MM.1S (cell line): ENCODE measurements around the gene SH2B2.

ENCODE experiments used
- DNase-seq: peaks from one replicate; pipeline ENCODE4 v3.0.0-alpha.2; 2015
- H2AFZ ChIP-seq: fragments of 300-600 bp; sonication (generic); 2 replicates; pipeline ENCODE4 v1.6.0; 2016; ENCODE audit warnings: antibody characterized with exemption, low read length
- H3F3A ChIP-seq: fragments of 300-600 bp; sonication (generic); 2 replicates; pipeline ENCODE4 v1.6.1; 2016; ENCODE audit warnings: mild to moderate bottlenecking, antibody characterized with exemption, low read length, moderate library complexity, mixed read lengths; ENCODE audit not compliant: insufficient read depth
- H3K27ac ChIP-seq: fragments of 300-600 bp; sonication (generic); 2 replicates; pipeline ENCODE4 v1.5.1; 2016; ENCODE audit warnings: mild to moderate bottlenecking, low read length
- H3K27me3 ChIP-seq: fragments of 300-600 bp; sonication (generic); replicated peaks from 2 replicates; pipeline ENCODE4 v1.6.0; 2016; ENCODE audit warnings: low read length; ENCODE audit not compliant: insufficient read depth
- H3K36me3 ChIP-seq: fragments of 300-600 bp; sonication (generic); replicated peaks from 2 replicates; pipeline ENCODE4 v1.6.1; 2016; ENCODE audit warnings: mild to moderate bottlenecking, low read length, mixed read lengths; ENCODE audit not compliant: insufficient read depth
- H3K4me1 ChIP-seq: fragments of 300-600 bp; sonication (generic); 2 replicates; pipeline ENCODE4 v1.6.1; 2016; ENCODE audit warnings: low read length, mixed read lengths
- H3K4me2 ChIP-seq: fragments of 300-600 bp; sonication (generic); 2 replicates; pipeline ENCODE4 v1.6.0; 2016; ENCODE audit warnings: low read depth, low read length
- H3K4me3 ChIP-seq: fragments of 300-600 bp; sonication (generic); 2 replicates; pipeline ENCODE4 v1.5.1; 2016; ENCODE audit warnings: low read length, mixed read lengths
- H3K79me2 ChIP-seq: fragments of 300-600 bp; sonication (generic); 2 replicates; pipeline ENCODE4 v1.6.1; 2016; ENCODE audit warnings: mixed run types, low read length, mixed read lengths
- H3K9ac ChIP-seq: fragments of 300-600 bp; sonication (generic); 2 replicates; pipeline ENCODE4 v1.6.1; 2016; ENCODE audit warnings: low read length, mixed read lengths
- H3K9me2 ChIP-seq: fragments of 300-600 bp; sonication (generic); replicated peaks from 2 replicates; pipeline ENCODE4 v1.6.1; 2016; ENCODE audit warnings: mild to moderate bottlenecking, low read length, mixed read lengths; ENCODE audit not compliant: insufficient read depth
- H3K9me3 ChIP-seq: fragments of 300-600 bp; sonication (generic); replicated peaks from 2 replicates; pipeline ENCODE4 v1.6.1; 2016; ENCODE audit warnings: mild to moderate bottlenecking, low read length, mixed read lengths; ENCODE audit not compliant: insufficient read depth
- H4K20me1 ChIP-seq: fragments of 300-600 bp; sonication (generic); 2 replicates; pipeline ENCODE4 v1.6.1; 2016; ENCODE audit warnings: mild to moderate bottlenecking, low read length, moderate library complexity, mixed read lengths; ENCODE audit not compliant: insufficient read depth
- CTCF ChIP-seq: fragments of 300-600 bp; sonication (generic); IDR thresholded peaks from 2 replicates; pipeline ENCODE4 v1.5.1; 2016; ENCODE audit warnings: antibody characterized with exemption, low read length, mixed read lengths
- EZH2 ChIP-seq: fragments of 300-600 bp; sonication (generic); optimal IDR thresholded peaks from 2 replicates; pipeline ENCODE3; 2017; ENCODE audit warnings: low read depth, mild to moderate bottlenecking, antibody characterized with exemption, low read length, mixed read lengths
- EZH2phosphoT487 ChIP-seq: fragments of 300-600 bp; sonication (generic); IDR thresholded peaks from 2 replicates; pipeline ENCODE4 v1.6.1; 2018; ENCODE audit warnings: antibody characterized with exemption, low read length

Gene SH2B2

DNA sequence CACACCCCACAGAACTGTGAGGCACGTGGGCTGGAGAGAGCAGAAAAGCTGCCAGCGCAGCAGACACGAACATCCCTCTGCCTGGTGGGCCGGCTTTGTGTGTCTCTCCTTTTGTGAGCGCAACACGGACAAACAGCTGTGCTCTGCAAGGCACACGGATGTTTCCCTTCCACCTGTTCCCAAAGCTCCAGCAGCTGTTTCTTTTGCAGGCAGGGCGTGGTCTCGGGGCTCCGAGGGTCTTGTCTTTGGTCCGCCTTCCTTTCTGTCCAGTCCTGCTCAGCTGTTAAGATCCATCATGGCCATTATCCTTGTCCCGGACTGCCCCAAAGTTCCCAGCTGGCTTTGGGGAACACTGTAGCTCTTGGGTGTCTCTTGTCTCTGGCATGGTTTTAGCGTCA is 32.7 kb upstream of the SH2B2 start:
- H3K79me2 ChIP-seq, result no peaks in the 10 kb centered on the region
- no peak overlapping the region for H3K4me2 ChIP-seq
- no peaks in the 10 kb centered on the region for H4K20me1 ChIP-seq
- no peaks in the 10 kb centered on the region for H3K9me2 ChIP-seq
- H3K4me3 ChIP-seq, result no peak overlapping the region
- H3K9me3 ChIP-seq, result no peaks in the 10 kb centered on the region
- no peaks in the 10 kb centered on the region for H3K36me3 ChIP-seq
- no peaks in the 10 kb centered on the region for H3K27me3 ChIP-seq
- no peak overlapping the region for H2AFZ ChIP-seq
- DNase-seq, result no peak
- no peak overlapping the region for H3K27ac ChIP-seq
- no peaks in the 10 kb centered on the region for H3F3A ChIP-seq
- TF ChIP-seq EZH2phosphoT487, result no peak
- TF ChIP-seq CTCF, result no peak
- no peak for TF ChIP-seq EZH2
- no peak overlapping the region for H3K9ac ChIP-seq
- no peaks in the 10 kb centered on the region for H3K4me1 ChIP-seq

GRCh38 chr7:102254521-102254920 is 32.1 kb upstream of the SH2B2 start:
- H3K27me3 ChIP-seq, result no peaks in the 10 kb centered on the region
- H3K4me2 ChIP-seq, result no peak overlapping the region
- no peak overlapping the region for H3K27ac ChIP-seq
- H3K4me3 ChIP-seq, result no peak overlapping the region
- H3K36me3 ChIP-seq, result no peaks in the 10 kb centered on the region
- H3F3A ChIP-seq, result no peaks in the 10 kb centered on the region
- no peak overlapping the region for H2AFZ ChIP-seq
- no peak for TF ChIP-seq EZH2
- DNase-seq, result no peak
- no peaks in the 10 kb centered on the region for H3K79me2 ChIP-seq
- no peaks in the 10 kb centered on the region for H3K9me3 ChIP-seq
- H4K20me1 ChIP-seq, result no peaks in the 10 kb centered on the region
- H3K9ac ChIP-seq, result no peak overlapping the region
- no peaks in the 10 kb centered on the region for H3K9me2 ChIP-seq
- H3K4me1 ChIP-seq, result no peaks in the 10 kb centered on the region

GRCh38 chr7:102255501-102255900 is 31.2 kb upstream of the SH2B2 start:
- TF ChIP-seq EZH2phosphoT487 (no peak), EZH2 (no peak), CTCF (no peak)
- no peak overlapping the region for H3K27ac ChIP-seq

DNA sequence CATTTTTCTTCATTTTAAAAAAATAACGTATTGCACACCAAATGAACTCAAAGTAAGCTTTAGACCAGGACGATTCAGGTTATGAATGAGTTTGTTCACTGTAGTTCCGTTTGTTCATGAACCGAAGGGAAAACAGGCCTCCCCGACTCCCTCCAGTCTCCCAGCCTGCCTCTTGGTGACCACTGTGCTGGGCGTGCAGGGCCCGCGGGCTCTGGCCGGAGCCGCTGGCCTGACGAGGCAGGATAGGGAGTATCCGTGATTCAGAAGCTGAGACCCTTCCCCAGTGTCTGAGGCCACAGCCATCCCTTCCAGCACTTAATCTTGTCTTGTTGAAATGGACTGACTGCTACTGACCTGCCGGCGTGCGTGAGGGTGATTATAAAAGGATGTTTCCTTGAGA is 30.8 kb upstream of the SH2B2 start:
- Histone ChIP-seq H3K27me3 (no peaks in the 10 kb centered on the region), H3K4me1 (no peaks in the 10 kb centered on the region), H3K4me3 (no peak overlapping the region), H3K36me3 (no peaks in the 10 kb centered on the region), H3K9me3 (no peaks in the 10 kb centered on the region), H3K4me2 (no peak overlapping the region), H3K9ac (no peak overlapping the region), H3K27ac (no peak overlapping the region), H3K9me2 (no peaks in the 10 kb centered on the region), H3F3A (no peaks in the 10 kb centered on the region), H3K79me2 (no peaks in the 10 kb centered on the region), H4K20me1 (no peaks in the 10 kb centered on the region), H2AFZ (no peak overlapping the region)
- TF ChIP-seq EZH2phosphoT487 (no peak), CTCF (no peak), EZH2 (no peak)
- DNase-seq, result no peak

More at GRCh38 chr7:102255501-102255900, 31.2 kb upstream of the SH2B2 start:
- Histone ChIP-seq H4K20me1 (no peaks in the 10 kb centered on the region), H3K4me3 (no peak overlapping the region), H3K4me2 (no peak overlapping the region), H3K79me2 (no peaks in the 10 kb centered on the region), H3K9me3 (no peaks in the 10 kb centered on the region), H3K4me1 (no peaks in the 10 kb centered on the region), H2AFZ (no peak overlapping the region), H3K9ac (no peak overlapping the region), H3K27me3 (no peaks in the 10 kb centered on the region), H3K36me3 (no peaks in the 10 kb centered on the region), H3F3A (no peaks in the 10 kb centered on the region), H3K9me2 (no peaks in the 10 kb centered on the region)
- no peak for DNase-seq
